Glomerular visceral epithelial cell (primary cell): ENCODE data around the gene NEB.
"Not testable (repeated sequence)": the region's sequence is repeated elsewhere in the genome, so short reads cannot be mapped to it uniquely, and the experiment has no call there.

Source experiments
- DNase-seq: peaks from one replicate; pipeline ENCODE4 v3.0.0-alpha.2; 2016; ENCODE audit errors: extremely low spot score

The NEB gene

GRCh38 chr2:151559431-151559830 lies 174.8 kb downstream of the NEB start:
- DNase-seq, result not testable (repeated sequence)

- DNase-seq, result not testable (repeated sequence)
These were observed 176.4 kb downstream of the NEB start for GRCh38 chr2:151557883-151558282.

GRCh38 chr2:151556121-151556520 lies 178.2 kb downstream of the NEB start:
- DNase-seq, result no peak

GRCh38 chr2:151552287-151552686 lies 182.0 kb downstream of the NEB start:
- no peak for DNase-seq

- no peak for DNase-seq
These were observed 182.7 kb downstream of the NEB start for GRCh38 chr2:151551556-151551955.

GRCh38 chr2:151549191-151549590 lies 185.1 kb downstream of the NEB start:
- DNase-seq, result no peak

GRCh38 chr2:151544449-151544848 lies 189.8 kb downstream of the NEB start:
- DNase-seq, result no peak

- DNase-seq, result no peak
These were observed 190.4 kb downstream of the NEB start for GRCh38 chr2:151543876-151544275.

- no peak for DNase-seq
These were observed 200.3 kb downstream of the NEB start for GRCh38 chr2:151534001-151534400.

GRCh38 chr2:151533127-151533526 lies 201.1 kb downstream of the NEB start:
- no peak for DNase-seq

GRCh38 chr2:151526572-151527090 lies 207.6 kb downstream of the NEB start:
- DNase-seq, result no peak

- DNase-seq, result no peak
These were observed 208.4 kb downstream of the NEB start for GRCh38 chr2:151525821-151526373.

- no peak for DNase-seq
These were observed 210.4 kb downstream of the NEB start for GRCh38 chr2:151523850-151524249.

- DNase-seq, result no peak
These were observed 211.7 kb downstream of the NEB start for GRCh38 chr2:151522556-151522955.

- DNase-seq, result no peak
These were observed 213.3 kb downstream of the NEB start for GRCh38 chr2:151520976-151521375.

- DNase-seq, result no peak
These were observed 215.5 kb downstream of the NEB start for GRCh38 chr2:151518802-151519201.

GRCh38 chr2:151508519-151508918 lies 225.8 kb downstream of the NEB start:
- DNase-seq, result no peak

- no peak for DNase-seq
These were observed 228.1 kb downstream of the NEB start for GRCh38 chr2:151506170-151506569.

GRCh38 chr2:151498178-151498577 lies 236.1 kb downstream of the NEB start:
- DNase-seq, result no peak

GRCh38 chr2:151491496-151491895 lies 242.8 kb downstream of the NEB start:
- DNase-seq, result no peak

GRCh38 chr2:151490276-151490675 lies 244.0 kb downstream of the NEB start:
- DNase-seq, result no peak

- no peak for DNase-seq
These were observed 248.2 kb downstream of the NEB start for GRCh38 chr2:151486053-151486452.

- no peak for DNase-seq
These were observed 250.2 kb downstream of the NEB start for GRCh38 chr2:151484100-151484499.

- no peak for DNase-seq
These were observed 250.7 kb downstream of the NEB start for GRCh38 chr2:151483546-151483945.
